Kidney epithelial cell (primary cell): Measurements from ENCODE around the gene WTIP. TPM values are rescaled to one million over a fixed set of nuclear protein-coding genes. Genes with fewer than 3 reads are reported as not detected.

Source experiments
- DNase-seq: peaks from one replicate; pipeline ENCODE4 v3.0.0-alpha.2; 2010; ENCODE audit warnings: low read depth
- H3K27me3 ChIP-seq: 2 replicates; pipeline ENCODE4 v1.6.0; 2011; ENCODE audit warnings: low read length; ENCODE audit not compliant: control insufficient read depth, insufficient read depth
- H3K36me3 ChIP-seq: 2 replicates; pipeline ENCODE4 v1.5.1; 2011; ENCODE audit warnings: low read length; ENCODE audit not compliant: control insufficient read depth, insufficient read depth
- H3K4me3 ChIP-seq: 2 replicates; pipeline ENCODE4 v1.5.1; 2011; ENCODE audit warnings: low read depth, mild to moderate bottlenecking, control low read depth, low read length
- total RNA-seq: library from RNA; depleted of rRNA; stranded (reverse); fragments of >200 nt; gene quantifications from 2 replicates; pipeline ENCODE4 v1.2.3, GENCODE V29; 2015
- TF ChIP-seq, protein P1 (sequence below): IDR thresholded peaks from 2 replicates; pipeline ENCODE4 v1.5.1; 2011; ENCODE audit warnings: mild to moderate bottlenecking, moderate library complexity, low read length, control low read depth, inconsistent platforms; ENCODE audit not compliant: insufficient read depth, poor library complexity, severe bottlenecking

The WTIP gene
- total RNA-seq, 1 donor from 2014 or later: 33.4 TPM

DNA sequence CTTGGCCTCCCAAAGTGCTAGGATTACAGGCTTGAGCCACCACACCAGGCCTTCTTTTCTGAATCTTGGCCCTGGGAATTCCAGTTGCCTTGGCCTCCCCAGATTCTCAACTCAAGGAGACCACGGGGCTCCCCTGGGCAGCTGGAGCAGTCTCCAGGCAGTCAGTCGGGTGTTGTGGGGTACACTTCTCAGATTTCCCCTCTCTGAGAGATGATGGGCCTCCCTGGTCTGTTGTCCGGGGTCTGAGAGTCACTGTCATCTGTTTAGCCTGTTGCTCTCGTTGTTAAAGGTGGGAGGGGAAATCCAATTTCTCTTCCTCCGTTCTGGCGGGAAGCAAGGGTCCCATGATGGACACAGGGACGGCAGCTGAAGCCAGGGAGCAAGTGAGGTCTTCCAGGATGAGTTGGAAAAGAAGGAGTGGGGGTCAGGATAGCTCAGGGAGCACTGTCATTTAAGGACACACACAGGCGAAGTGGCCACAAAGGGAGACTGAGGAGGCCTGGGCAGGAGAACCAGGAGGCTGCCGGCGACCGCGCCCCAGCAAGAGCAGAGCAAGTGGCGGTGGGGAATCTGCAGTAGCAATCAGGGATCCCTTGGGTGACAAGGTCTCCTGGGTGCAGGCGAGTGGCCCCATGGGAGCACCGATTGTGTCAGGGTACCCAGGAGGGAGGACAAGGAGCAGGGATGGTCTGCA lies 15.7 kb downstream of the WTIP start:
- H3K4me3 ChIP-seq: no peak overlapping the region
- H3K27me3 ChIP-seq: no peaks in the 10 kb centered on the region
- no peak for DNase-seq
- H3K36me3 ChIP-seq: no peaks in the 10 kb centered on the region
- TF ChIP-seq, protein P1, sequence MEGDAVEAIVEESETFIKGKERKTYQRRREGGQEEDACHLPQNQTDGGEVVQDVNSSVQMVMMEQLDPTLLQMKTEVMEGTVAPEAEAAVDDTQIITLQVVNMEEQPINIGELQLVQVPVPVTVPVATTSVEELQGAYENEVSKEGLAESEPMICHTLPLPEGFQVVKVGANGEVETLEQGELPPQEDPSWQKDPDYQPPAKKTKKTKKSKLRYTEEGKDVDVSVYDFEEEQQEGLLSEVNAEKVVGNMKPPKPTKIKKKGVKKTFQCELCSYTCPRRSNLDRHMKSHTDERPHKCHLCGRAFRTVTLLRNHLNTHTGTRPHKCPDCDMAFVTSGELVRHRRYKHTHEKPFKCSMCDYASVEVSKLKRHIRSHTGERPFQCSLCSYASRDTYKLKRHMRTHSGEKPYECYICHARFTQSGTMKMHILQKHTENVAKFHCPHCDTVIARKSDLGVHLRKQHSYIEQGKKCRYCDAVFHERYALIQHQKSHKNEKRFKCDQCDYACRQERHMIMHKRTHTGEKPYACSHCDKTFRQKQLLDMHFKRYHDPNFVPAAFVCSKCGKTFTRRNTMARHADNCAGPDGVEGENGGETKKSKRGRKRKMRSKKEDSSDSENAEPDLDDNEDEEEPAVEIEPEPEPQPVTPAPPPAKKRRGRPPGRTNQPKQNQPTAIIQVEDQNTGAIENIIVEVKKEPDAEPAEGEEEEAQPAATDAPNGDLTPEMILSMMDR: no peak

DNA sequence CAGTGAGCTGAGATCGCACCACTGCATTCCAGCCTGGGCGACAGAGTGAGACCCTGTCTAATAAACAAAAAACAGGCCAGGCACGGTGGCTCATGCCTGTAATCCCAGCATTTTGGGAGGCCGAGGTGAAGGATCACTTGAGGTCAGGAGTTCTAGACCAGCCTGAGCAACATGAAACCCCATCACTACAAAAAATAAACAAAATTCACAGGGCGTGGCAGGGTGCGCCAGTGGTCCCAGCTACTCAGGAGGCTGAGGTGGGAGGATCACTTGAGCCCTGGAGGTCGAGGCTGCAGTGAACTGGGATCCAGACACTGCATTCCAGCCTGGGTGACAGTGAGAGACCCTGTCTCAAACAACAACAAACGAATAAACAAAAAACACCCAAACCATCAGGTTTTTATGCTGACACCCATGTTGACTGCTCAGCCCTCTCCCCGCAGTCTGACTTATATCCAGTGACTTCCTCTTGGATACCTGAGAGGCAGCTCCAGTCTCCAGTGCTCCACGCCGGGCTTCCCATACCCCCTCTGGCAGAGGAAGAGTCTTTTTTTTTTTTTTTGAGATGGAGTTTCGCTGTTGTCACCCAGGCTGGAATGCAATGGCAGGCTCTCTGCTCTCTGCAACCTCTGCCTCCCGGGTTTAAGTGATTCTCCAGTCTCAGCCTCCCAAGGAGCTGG lies 17.7 kb downstream of the WTIP start:
- H3K27me3 ChIP-seq: no peaks in the 10 kb centered on the region
- H3K36me3 ChIP-seq: no peaks in the 10 kb centered on the region
- H3K4me3 ChIP-seq: no peak overlapping the region
- TF ChIP-seq, protein P1: no peak
- no peak for DNase-seq

DNA sequence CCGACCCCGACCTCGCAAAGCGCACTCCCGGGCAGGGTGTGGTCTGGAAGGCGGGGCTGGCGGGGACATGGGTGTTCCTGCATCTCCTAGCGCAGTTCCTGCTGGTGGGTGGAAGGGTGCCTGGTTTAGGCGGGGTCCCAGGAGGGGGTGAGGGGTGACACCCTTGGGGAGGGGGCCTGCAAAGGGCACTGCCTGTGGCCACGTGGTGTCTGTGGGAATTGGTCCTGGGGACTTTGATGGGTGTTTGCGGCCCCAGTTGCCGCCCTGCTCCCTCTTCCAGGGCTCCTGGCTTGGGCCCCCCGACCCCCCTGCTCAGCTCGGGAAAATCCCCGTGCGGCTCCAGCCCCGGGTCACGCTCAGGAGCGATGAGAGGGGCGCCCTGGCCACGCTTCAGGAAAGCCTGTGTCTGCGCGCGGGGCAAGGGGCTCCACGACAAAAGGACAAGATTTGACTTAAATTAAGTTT lies 19.1 kb downstream of the WTIP start:
- no peak overlapping the region for H3K4me3 ChIP-seq
- no peaks in the 10 kb centered on the region for H3K27me3 ChIP-seq
- TF ChIP-seq, protein P1: no peak
- DNase-seq: no peak
- no peaks in the 10 kb centered on the region for H3K36me3 ChIP-seq

DNA sequence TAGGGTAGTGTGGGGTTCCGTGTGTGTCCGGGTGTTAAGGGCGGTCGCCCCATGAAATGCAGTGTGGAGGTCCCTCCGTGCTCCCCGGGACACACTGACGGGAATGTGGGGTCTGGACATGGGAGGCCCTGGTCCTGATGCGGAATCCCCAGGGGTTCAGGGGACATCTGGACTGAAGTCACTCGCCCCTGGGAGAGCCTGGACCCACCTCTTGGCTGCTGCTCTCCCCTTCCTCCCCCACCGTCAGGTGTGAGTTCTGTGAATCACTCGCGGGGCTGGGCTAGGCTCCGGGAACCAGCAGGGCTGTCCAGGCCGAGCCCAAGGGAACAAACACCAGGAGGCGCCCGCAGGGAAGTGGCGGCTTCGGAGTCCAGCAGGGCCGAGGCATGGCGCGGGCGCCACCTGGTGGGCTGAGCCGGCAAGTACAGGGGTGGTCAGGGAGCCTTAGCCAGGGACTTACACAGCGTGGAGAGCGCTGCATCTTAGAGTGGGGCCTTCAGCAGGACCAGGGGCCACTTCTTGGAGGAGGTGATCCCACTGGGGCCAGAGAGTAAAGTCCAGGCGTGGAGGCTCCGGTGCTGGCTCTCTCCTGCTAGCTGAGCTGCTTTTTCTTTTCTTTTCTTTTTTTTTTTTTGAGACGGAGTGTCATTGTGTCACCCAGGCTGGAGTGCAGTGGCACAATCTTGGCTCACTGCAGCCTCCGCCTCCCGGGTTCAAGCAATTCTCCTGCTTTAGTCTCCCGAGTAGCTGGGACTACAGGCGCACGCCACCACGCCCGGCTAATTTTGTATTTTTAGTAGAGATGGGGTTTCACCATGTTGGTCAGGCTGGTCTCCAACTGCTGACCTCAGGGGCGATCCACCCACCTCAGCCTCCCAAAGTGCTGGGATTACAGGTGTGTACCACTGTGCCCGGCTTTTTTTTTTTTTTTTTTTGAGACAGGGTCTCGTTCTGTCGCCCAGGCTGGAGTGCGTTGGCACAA lies 20.1 kb downstream of the WTIP start:
- Histone ChIP-seq H3K36me3 (no peaks in the 10 kb centered on the region), H3K27me3 (no peaks in the 10 kb centered on the region), H3K4me3 (no peak overlapping the region)
- DNase-seq: peak; percentile 62
- TF ChIP-seq, protein P1: peak; percentile 100

DNA sequence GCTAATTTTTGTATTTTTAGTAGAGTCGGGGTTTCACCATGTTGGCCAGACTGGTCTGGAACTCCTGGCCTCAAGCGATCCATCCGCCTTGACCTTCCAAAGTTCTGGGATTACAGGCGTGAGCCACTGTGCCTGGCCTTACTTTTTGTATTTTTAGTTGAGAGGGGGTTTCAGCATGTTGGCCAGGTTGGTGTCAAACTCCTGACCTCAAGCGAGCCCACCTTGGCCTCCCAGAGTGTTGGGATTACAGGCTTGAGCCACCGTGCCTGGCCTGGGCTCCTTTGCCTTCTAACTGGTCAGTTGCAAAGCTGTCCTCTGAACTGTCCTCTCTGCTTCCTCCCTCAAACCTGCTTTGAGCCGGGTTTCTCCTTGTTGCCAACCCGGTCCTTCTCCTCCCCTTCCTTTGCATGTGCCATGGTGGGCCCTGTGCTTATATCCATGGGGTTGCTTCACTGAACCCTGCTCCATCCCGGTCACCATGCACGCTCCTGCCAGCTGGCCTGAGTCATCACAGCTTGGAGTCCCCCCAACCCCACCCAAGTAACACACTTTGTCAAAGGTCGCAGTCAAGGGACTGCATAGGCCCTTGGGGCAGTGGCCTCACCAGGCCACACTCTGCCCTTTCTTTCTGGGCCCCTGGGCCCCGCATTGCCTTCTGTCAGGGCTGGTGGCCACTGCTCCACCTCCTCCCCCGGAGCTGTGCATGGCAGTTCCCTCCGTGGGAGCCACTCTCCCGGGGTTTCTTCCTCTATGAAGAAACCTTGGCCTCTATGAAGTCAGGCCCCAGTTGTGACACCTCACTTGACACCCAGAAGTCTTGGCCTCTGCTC lies 21.2 kb downstream of the WTIP start:
- Histone ChIP-seq H3K27me3 (no peaks in the 10 kb centered on the region), H3K4me3 (no peak overlapping the region), H3K36me3 (no peaks in the 10 kb centered on the region)
- no peak for DNase-seq
- TF ChIP-seq, protein P1: no peak
